ENCODE data around the gene PLEKHA7. TPM values are rescaled to one million over a fixed set of nuclear protein-coding genes. Genes with fewer than 3 reads are reported as not detected.

Gene PLEKHA7
- total and polyA plus RNA-seq, 2 of the 8 experiments (the other 6 are each of a cell fraction or from before 2014, with no cell fraction given), result 11.4 to 25.6 TPM

GRCh38 chr11:16873289-16873688, 140.9 kb downstream of the PLEKHA7 start:
- H2AFZ ChIP-seq (ENCODE audit: low read length), result no peak overlapping the region
- FAIRE-seq (no peak), DNase-seq (ENCODE audit: low read depth in 1 of 2, low spot score in 2 of 2) (no peak)
- no peak overlapping the region for H3K14ac ChIP-seq (ENCODE audit: insufficient read length)
- no peaks in the 10 kb centered on the region for H3K27me3 ChIP-seq (replicated peaks in 1 of 4; ENCODE audit: control insufficient read depth in 3 of 4, extremely low read depth in 1 of 4, insufficient read depth in 3 of 4, low read length in 3 of 4)
- no peak overlapping the region for H3K4me3 ChIP-seq (ENCODE audit: extremely low read depth in 1 of 4, insufficient read depth in 2 of 4, low read depth in 3 of 4, low read length in 4 of 4)
- H4K8ac ChIP-seq (ENCODE audit: extremely low read depth, insufficient read depth, low read length), result no peak overlapping the region
- TF ChIP-seq JUN (IDR thresholded peaks at IDR 0.05; ENCODE audit: low read depth, low read length), result no peak
- no peak for TF ChIP-seq RAD21 (IDR thresholded peaks at IDR 0.05 in 1 of 2, conservative IDR thresholded peaks at IDR 0.05 in 1 of 2; ENCODE audit: low read depth in 2 of 2, low read length in 2 of 2)
- no peak for TF ChIP-seq CHD2 (IDR thresholded peaks at IDR 0.05; ENCODE audit: low read length)
- no peak for TF ChIP-seq PHF8 (conservative IDR thresholded peaks at IDR 0.05; ENCODE audit: low read depth, low read length)
- no peak for TF ChIP-seq KDM4A (IDR thresholded peaks at IDR 0.05; ENCODE audit: low read depth, low read length, severe bottlenecking)
- no peak overlapping the region for H4K91ac ChIP-seq (replicated peaks; ENCODE audit: insufficient read length, low read length)
- H3K79me2 ChIP-seq (ENCODE audit: control insufficient read depth in 1 of 2, insufficient read depth in 2 of 2, low read length in 2 of 2), result no peaks in the 10 kb centered on the region
- no peak overlapping the region for H3K4ac ChIP-seq (replicated peaks; ENCODE audit: insufficient read length, low read depth, low read length)
- no peak overlapping the region for H2BK15ac ChIP-seq (ENCODE audit: low read length)
- ChIA-PET POLR2A (ENCODE audit: partially characterized antibody) (no interaction called here), CTCF (ENCODE audit: partially characterized antibody) (interaction anchor here (1.2 to 1.5 kb wide), 2 partner anchors 8 to 60 kb away, joined by 4 read pairs; no protein-coding TSS in a partner anchor)
- H3K27ac ChIP-seq (ENCODE audit: low read depth, low read length), result no peak overlapping the region
- H3K4me1 ChIP-seq (replicated peaks in 1 of 4; ENCODE audit: control insufficient read depth in 3 of 4, insufficient read depth in 4 of 4, low read length in 3 of 4), result peaks cover 0 to 4% (median 0%) of the 10 kb centered on the region in 4 experiments; a peak in 2 of 7 replicates
- no peak overlapping the region for H4K5ac ChIP-seq (ENCODE audit: insufficient read length, low read depth, low read length)
- H2AK5ac ChIP-seq (ENCODE audit: low read depth, low read length), result no peak overlapping the region
- WGBS, 2 experiments (ENCODE audit: extremely low coverage in 1 of 2, insufficient coverage in 1 of 2, insufficient read length in 1 of 2, insufficient replicate concordance in 2 of 2, low coverage in 1 of 2, low lambda C conversion rate in 2 of 2, missing lambda C conversion rate in 1 of 2), result 85% methylated on average over 2 of the region's 2 CpGs; no CpG with 5 or more reads in 1 of the 2 experiments
- no peaks in the 10 kb centered on the region for H3K9me3 ChIP-seq (ENCODE audit: insufficient read depth in 2 of 2, low read depth in 1 of 2, low read length in 1 of 2)
- no peak overlapping the region for H3K18ac ChIP-seq (ENCODE audit: extremely low read depth, low read length)
- no peak overlapping the region for H2BK20ac ChIP-seq (ENCODE audit: low read length)
- H2BK5ac ChIP-seq (ENCODE audit: low read depth, low read length), result no peak overlapping the region
- no peaks in the 10 kb centered on the region for H3K23me2 ChIP-seq (ENCODE audit: low read depth, low read length)
- no peak overlapping the region for H3K23ac ChIP-seq (ENCODE audit: insufficient read length)
- no peaks in the 10 kb centered on the region; the same call in 1 of the 2 replicates for H3K79me1 ChIP-seq (ENCODE audit: low read depth, low read length)
- peaks cover 0 to 5% (median 0%) of the 10 kb centered on the region in 4 experiments; a peak in 1 of 8 replicates for H3K36me3 ChIP-seq (ENCODE audit: control insufficient read depth in 2 of 4, insufficient read depth in 4 of 4, low read length in 3 of 4)
- H4K20me1 ChIP-seq (replicated peaks in 1 of 2; ENCODE audit: control insufficient read depth in 1 of 2, insufficient read depth in 2 of 2, low read length in 2 of 2), result peaks cover 2% of the 10 kb centered on the region in 2 experiments
- no peak overlapping the region for H2BK12ac ChIP-seq (ENCODE audit: low read depth, low read length)
- H3K4me2 ChIP-seq (ENCODE audit: insufficient read depth in 1 of 2, low read depth in 2 of 2, low read length in 2 of 2), result no peak overlapping the region
- no peak overlapping the region for H3K9ac ChIP-seq (replicated peaks in 1 of 4; ENCODE audit: extremely low read depth in 1 of 4, low read depth in 3 of 4, low read length in 3 of 4)
- no peak overlapping the region for H3K56ac ChIP-seq (replicated peaks; ENCODE audit: insufficient read length, low read depth, low read length)
- H2BK120ac ChIP-seq (replicated peaks; ENCODE audit: low read depth, low read length), result no peak overlapping the region
